Body of pancreas (tissue), 4 donors: ENCODE measurements around the gene DYNC1I1.

ENCODE experiments used
- CTCF ChIP-seq, 7 experiments: fragments of 450-650 bp in 4 of 7; fragments of 200-600 bp in 3 of 7; sonication (generic) in 3 of 7; IDR thresholded peaks; one replicate each; pipeline ENCODE4 v1.5.1; 2016 to 2019; ENCODE audit warnings: antibody characterized with exemption in 7 of 7
- POLR2A ChIP-seq, 3 donors: fragments of 450-650 bp; IDR thresholded peaks; one replicate each; pipeline ENCODE4 v1.6.1; 2016; ENCODE audit warnings: antibody characterized with exemption in 3 of 3, mild to moderate bottlenecking in 2 of 3

DNA sequence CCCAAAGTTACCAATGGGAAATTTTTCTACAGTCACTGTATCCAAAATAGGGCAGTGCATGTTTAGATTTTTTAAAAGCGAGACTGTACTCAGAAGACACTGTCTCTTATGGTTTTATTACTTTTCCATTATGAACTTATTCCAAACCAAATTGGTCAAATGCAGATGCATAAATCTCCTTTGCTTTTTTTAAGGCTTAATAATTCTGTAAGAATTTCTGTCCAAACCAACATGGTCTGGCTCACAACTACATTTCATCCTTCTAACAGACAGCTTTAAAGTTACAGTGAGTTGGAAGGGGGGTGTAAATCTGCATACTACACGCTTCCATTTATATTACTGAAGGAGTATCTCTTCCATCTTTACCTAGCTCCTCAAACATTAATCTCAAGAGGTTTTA lies 350.4 kb downstream of the DYNC1I1 start:
- TF ChIP-seq CTCF (IDR thresholded peaks at IDR 0.05), result no peak
- TF ChIP-seq POLR2A (IDR thresholded peaks at IDR 0.05), result no peak
